Measurements from ENCODE around the gene MRPL28.

Gene MRPL28

GRCh38 chr16:324451-325334, 45.6 kb downstream of the MRPL28 start:
- no peak for DNase-seq (ENCODE audit: low read depth)
- TF ChIP-seq CTCF (conservative IDR thresholded peaks at IDR 0.05; ENCODE audit: low read length): no peak
- H3K4me3 ChIP-seq (ENCODE audit: low read length): no peak overlapping the region

DNA sequence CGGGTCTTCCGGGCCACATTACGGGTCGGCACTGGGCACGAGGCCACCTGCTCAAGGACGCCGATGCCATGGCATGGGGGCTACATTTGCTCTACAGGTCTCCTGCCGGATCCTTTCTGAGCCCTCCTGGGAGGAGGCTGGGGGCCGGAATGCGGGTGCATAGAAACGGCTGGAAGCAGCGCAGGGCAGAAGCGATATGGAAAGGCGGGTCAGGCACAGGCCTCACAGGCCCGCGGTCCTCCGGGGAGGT, 46.2 kb downstream of the MRPL28 start:
- H3K4me3 ChIP-seq (ENCODE audit: low read length): no peak overlapping the region
- no peak for TF ChIP-seq CTCF (conservative IDR thresholded peaks at IDR 0.05; ENCODE audit: low read length)
- DNase-seq (ENCODE audit: low read depth): no peak

DNA sequence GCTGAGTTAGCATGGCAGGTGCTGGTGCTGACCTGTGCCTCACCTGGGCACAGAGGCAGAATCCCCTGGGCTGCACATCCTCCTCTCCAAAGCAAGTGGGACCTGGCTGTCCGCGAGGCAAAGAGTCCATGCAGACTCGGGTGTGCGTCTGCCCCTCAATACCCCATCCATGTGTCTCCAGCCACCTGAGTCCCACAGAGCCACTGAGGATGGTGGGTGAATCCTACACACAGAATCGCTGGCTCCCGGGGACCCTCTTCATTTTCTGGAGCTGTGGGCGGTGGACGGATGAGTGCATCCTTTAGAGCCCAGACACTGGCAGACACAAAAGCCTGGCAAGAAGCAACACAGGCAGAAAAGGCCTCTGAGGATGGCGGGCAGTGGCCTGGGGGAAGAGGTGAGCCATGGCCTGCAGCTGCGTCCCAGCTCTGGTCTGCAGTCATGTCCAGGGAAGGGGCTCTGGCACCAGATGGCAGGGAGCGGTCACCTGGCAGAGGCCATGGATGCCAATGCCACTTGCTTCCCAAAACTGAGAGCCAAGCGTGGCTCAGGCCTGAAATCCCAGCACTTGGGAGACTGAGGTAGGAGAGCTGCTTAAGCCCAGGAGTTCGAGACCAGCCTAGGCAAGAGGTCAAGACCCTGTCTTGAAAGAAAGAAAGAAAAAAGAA, 47.7 kb downstream of the MRPL28 start:
- no peak for DNase-seq (ENCODE audit: low read depth)
- H3K4me3 ChIP-seq (ENCODE audit: low read length): no peak overlapping the region
- no peak for TF ChIP-seq CTCF (conservative IDR thresholded peaks at IDR 0.05; ENCODE audit: low read length)

- H3K4me3 ChIP-seq (ENCODE audit: low read length): no peak overlapping the region
- TF ChIP-seq CTCF (conservative IDR thresholded peaks at IDR 0.05; ENCODE audit: low read length): no peak
- no peak for DNase-seq (ENCODE audit: low read depth)
Measured at GRCh38 chr16:321532-321931, 48.8 kb downstream of the MRPL28 start.

- no peak for TF ChIP-seq CTCF (conservative IDR thresholded peaks at IDR 0.05; ENCODE audit: low read length)
- no peak for DNase-seq (ENCODE audit: low read depth)
- H3K4me3 ChIP-seq (ENCODE audit: low read length): no peak overlapping the region
Measured at GRCh38 chr16:320206-320605, 50.1 kb downstream of the MRPL28 start.

- TF ChIP-seq CTCF (conservative IDR thresholded peaks at IDR 0.05; ENCODE audit: low read length): no peak
- DNase-seq (ENCODE audit: low read depth): no peak
Measured at GRCh38 chr16:318628-319027, 51.7 kb downstream of the MRPL28 start.

GRCh38 chr16:317583-317982, 52.8 kb downstream of the MRPL28 start:
- no peak overlapping the region for H3K4me3 ChIP-seq (ENCODE audit: low read length)
- no peak for DNase-seq (ENCODE audit: low read depth)
- TF ChIP-seq CTCF (conservative IDR thresholded peaks at IDR 0.05; ENCODE audit: low read length): no peak

More at GRCh38 chr16:318628-319027, 51.7 kb downstream of the MRPL28 start:
- H3K4me3 ChIP-seq (ENCODE audit: low read length): no peak overlapping the region

All from AG10803 (cell line).